H1 (cell line): ENCODE measurements around the gene UBA3. TPM values are rescaled to one million over a fixed set of nuclear protein-coding genes. Genes with fewer than 3 reads are reported as not detected.

Experiments used
- CTCF ChIA-PET: fragments of 300-600 bp; sonication (Branson Sonifier 250); formaldehyde crosslinking; loops from one replicate; lab custom pipeline; 2021; ENCODE audit not compliant: partially characterized antibody; lab: Charles Lee
- POLR2A ChIA-PET: fragments of 300-600 bp; sonication (Branson Sonifier 250); formaldehyde crosslinking; loops from one replicate; lab custom pipeline; 2021; ENCODE audit warnings: inconsistent platforms; ENCODE audit not compliant: partially characterized antibody; lab: Charles Lee
- DNase-seq, 2 experiments: peaks; one replicate each; pipeline versions ENCODE4 v3.0.0 to v3.0.0-alpha.2; 2010 to 2022; ENCODE audit warnings: low spot score in 2 of 2, low read depth in 1 of 2, mixed read lengths in 1 of 2
- FAIRE-seq: peaks from 2 replicates; lab custom pipeline; 2011; peaks lifted over from hg19 to GRCh38; lab: Jason Lieb, UNC
- H2AFZ ChIP-seq: 2 replicates; pipeline ENCODE4 v1.8.1; 2012; ENCODE audit warnings: low read length, inconsistent platforms
- H2AK5ac ChIP-seq: 2 replicates; pipeline ENCODE4 v1.6.1; 2013; ENCODE audit warnings: low read depth, low read length
- H2BK120ac ChIP-seq: replicated peaks from 2 replicates; pipeline ENCODE3; 2013; ENCODE audit warnings: low read depth, low read length, inconsistent platforms
- H2BK12ac ChIP-seq: 2 replicates; pipeline ENCODE4 v1.6.1; 2013; ENCODE audit warnings: low read depth, low read length
- H2BK15ac ChIP-seq: 2 replicates; pipeline ENCODE4 v1.6.1; 2013; ENCODE audit warnings: low read length
- H2BK20ac ChIP-seq: 2 replicates; pipeline ENCODE4 v1.6.1; 2013; ENCODE audit warnings: low read length
- H2BK5ac ChIP-seq: 2 replicates; pipeline ENCODE4 v1.6.1; 2013; ENCODE audit warnings: low read depth, low read length
- H3K14ac ChIP-seq: 2 replicates; pipeline ENCODE4 v1.6.1; 2013; ENCODE audit warnings: inconsistent platforms; ENCODE audit not compliant: insufficient read length
- H3K18ac ChIP-seq: 2 replicates; pipeline ENCODE4 v1.6.1; 2013; ENCODE audit warnings: low read length; ENCODE audit errors: extremely low read depth
- H3K23ac ChIP-seq: 2 replicates; pipeline ENCODE4 v1.6.1; 2013; ENCODE audit warnings: inconsistent platforms; ENCODE audit not compliant: insufficient read length
- H3K23me2 ChIP-seq: 2 replicates; pipeline ENCODE4 v1.6.1; 2013; ENCODE audit warnings: low read depth, low read length
- H3K27ac ChIP-seq: 2 replicates; pipeline ENCODE4 v1.6.1; 2011; ENCODE audit warnings: low read depth, low read length, inconsistent platforms
- H3K27me3 ChIP-seq, 4 experiments: replicated peaks in 1 of 4; 1 replicate in 1 of 4; 2 replicates in 3 of 4; pipeline versions ENCODE4 v1.6.1 to v1.8.1; 2011 to 2013; ENCODE audit warnings: low read length in 3 of 4, mild to moderate bottlenecking in 3 of 4, inconsistent platforms in 2 of 4, mixed read lengths in 2 of 4, moderate library complexity in 1 of 4; ENCODE audit not compliant: control insufficient read depth in 3 of 4, insufficient read depth in 3 of 4; ENCODE audit errors: extremely low read depth in 1 of 4
- H3K36me3 ChIP-seq, 4 experiments: 2 replicates each; pipeline versions ENCODE4 v1.6.1 to v1.8.1; 2011 to 2013; ENCODE audit warnings: mild to moderate bottlenecking in 4 of 4, low read length in 3 of 4, moderate library complexity in 2 of 4, control low read depth in 1 of 4, inconsistent platforms in 1 of 4; ENCODE audit not compliant: insufficient read depth in 4 of 4, control insufficient read depth in 2 of 4
- H3K4ac ChIP-seq: replicated peaks from 2 replicates; pipeline ENCODE3; 2013; ENCODE audit warnings: low read length, low read depth, mixed read lengths, inconsistent platforms; ENCODE audit not compliant: insufficient read length
- H3K4me1 ChIP-seq, 4 experiments: replicated peaks in 1 of 4; 1 replicate in 1 of 4; 2 replicates in 3 of 4; pipeline versions ENCODE4 v1.6.1 to v1.8.1; 2011 to 2013; ENCODE audit warnings: low read length in 3 of 4, inconsistent platforms in 2 of 4, mixed read lengths in 1 of 4; ENCODE audit not compliant: insufficient read depth in 4 of 4, control insufficient read depth in 3 of 4
- H3K4me2 ChIP-seq, 2 experiments: 2 replicates each; pipeline versions ENCODE4 v1.6.1 to v1.8.1; 2011 to 2013; ENCODE audit warnings: low read depth in 2 of 2, low read length in 2 of 2, control low read depth in 1 of 2, inconsistent platforms in 1 of 2, mild to moderate bottlenecking in 1 of 2; ENCODE audit not compliant: insufficient read depth in 1 of 2
- H3K4me3 ChIP-seq, 4 experiments: fragments of 200-600, 300-600 bp in 1 of 4; sonication (generic), shearing (Covaris generic), sonication (Bioruptor Twin) in 1 of 4; 2 replicates each; pipeline versions ENCODE4 v1.5.1 to v1.8.1; 2011 to 2016; ENCODE audit warnings: low read length in 4 of 4, low read depth in 3 of 4, control low read depth in 2 of 4, inconsistent platforms in 2 of 4, mild to moderate bottlenecking in 2 of 4, mixed read lengths in 1 of 4, moderate library complexity in 1 of 4; ENCODE audit not compliant: insufficient read depth in 2 of 4; ENCODE audit errors: extremely low read depth in 1 of 4
- H3K56ac ChIP-seq: replicated peaks from 2 replicates; pipeline ENCODE3; 2013; ENCODE audit warnings: low read depth, mild to moderate bottlenecking, mixed read lengths, low read length, inconsistent platforms; ENCODE audit not compliant: insufficient read length
- H3K79me1 ChIP-seq: 2 replicates; pipeline ENCODE4 v1.6.1; 2013; ENCODE audit warnings: low read depth, low read length, control low read depth
- H3K79me2 ChIP-seq, 2 experiments: 2 replicates each; pipeline versions ENCODE4 v1.6.1 to v1.8.1; 2012 to 2013; ENCODE audit warnings: low read length in 2 of 2, mild to moderate bottlenecking in 2 of 2, inconsistent platforms in 1 of 2; ENCODE audit not compliant: insufficient read depth in 2 of 2, control insufficient read depth in 1 of 2
- H3K9ac ChIP-seq, 4 experiments: replicated peaks in 1 of 4; 1 replicate in 1 of 4; 2 replicates in 3 of 4; pipeline versions ENCODE4 v1.6.1 to v1.8.1; 2011 to 2013; ENCODE audit warnings: low read depth in 3 of 4, low read length in 3 of 4, control low read depth in 2 of 4, mild to moderate bottlenecking in 2 of 4, moderate library complexity in 2 of 4, inconsistent platforms in 1 of 4; ENCODE audit errors: extremely low read depth in 1 of 4
- H3K9me3 ChIP-seq, 2 experiments: 2 replicates each; pipeline versions ENCODE4 v1.6.1 to v1.8.1; 2012 to 2013; ENCODE audit warnings: mild to moderate bottlenecking in 2 of 2, moderate library complexity in 2 of 2, control low read depth in 1 of 2, inconsistent platforms in 1 of 2, low read depth in 1 of 2, low read length in 1 of 2, mixed read lengths in 1 of 2; ENCODE audit not compliant: insufficient read depth in 2 of 2
- H4K20me1 ChIP-seq, 2 experiments: replicated peaks in 1 of 2; 2 replicates each; pipeline versions ENCODE3 to v1.8.1; 2011 to 2013; ENCODE audit warnings: inconsistent platforms in 2 of 2, low read length in 2 of 2, mild to moderate bottlenecking in 1 of 2; ENCODE audit not compliant: insufficient read depth in 2 of 2, control insufficient read depth in 1 of 2
- H4K5ac ChIP-seq: 2 replicates; pipeline ENCODE4 v1.6.1; 2013; ENCODE audit warnings: low read length, low read depth, mixed read lengths, inconsistent platforms; ENCODE audit not compliant: insufficient read length
- H4K8ac ChIP-seq: 2 replicates; pipeline ENCODE4 v1.8.0; 2013; ENCODE audit warnings: mild to moderate bottlenecking, moderate library complexity, low read length, inconsistent platforms; ENCODE audit not compliant: insufficient read depth; ENCODE audit errors: extremely low read depth
- H4K91ac ChIP-seq: replicated peaks from 2 replicates; pipeline ENCODE3; 2013; ENCODE audit warnings: low read length, mixed read lengths, inconsistent platforms; ENCODE audit not compliant: insufficient read length
- ASH2L ChIP-seq: fragments of 200-600, 300-600 bp; sonication (generic); IDR thresholded peaks from one replicate; pipeline ENCODE4 v1.7.1; 2017; ENCODE audit warnings: low read length
- KDM1A ChIP-seq: fragments of 200-600, 300-600 bp; sonication (generic); IDR thresholded peaks from 2 replicates; pipeline ENCODE4 v1.7.1; 2016; ENCODE audit warnings: mild to moderate bottlenecking, low read length, borderline replicate concordance
- WGBS, 2 experiments: shearing (Covaris generic) in 1 of 2; methylation state at CpG; one replicate each; pipeline versions ENCODE4 v1.1.6 to v1.1.7; 2013 to 2015; ENCODE audit warnings: low lambda C conversion rate in 2 of 2, mixed read lengths in 2 of 2, inconsistent platforms in 1 of 2, low coverage in 1 of 2, missing lambda C conversion rate in 1 of 2; ENCODE audit not compliant: insufficient replicate concordance in 2 of 2, insufficient coverage in 1 of 2, insufficient read length in 1 of 2; ENCODE audit errors: extremely low coverage in 1 of 2, missing lambda C conversion rate in 1 of 2; 5-methylcytosine and 5-hydroxymethylcytosine counted together
- polyA plus RNA-seq, 7 experiments: library from polyadenylated mRNA; depleted of rRNA in 3 of 7; stranded (reverse) in 5 of 7; unstranded in 2 of 7; fragments of >200 nt in 5 of 7; fragments of 200-250 nt in 2 of 7; gene quantifications; 1 replicate in 5 of 7; 2 replicates in 1 of 7; 4 replicates in 1 of 7; pipeline versions ENCODE4 v1.2.1 to v1.2.3, GENCODE V29; 2011 to 2013; ENCODE audit warnings: missing spikeins in 2 of 7, mixed read lengths in 2 of 7
- total RNA-seq: library from RNA; stranded (reverse); fragmentation: NEBNext Ultra II Directional; extraction: Animal tissue kit (Norgen Biotek cat#: 25700); gene quantifications from 2 replicates; pipeline ENCODE4 v1.2.1, GENCODE V29; 2021
- TF ChIP-seq, protein P1 (sequence below): IDR thresholded peaks from 2 replicates; pipeline ENCODE4 v1.6.1; 2011; ENCODE audit warnings: low read length, improper control_type of control experiment

UBA3 gene
- total and polyA plus RNA-seq, 2 of the 8 experiments (the other 6 are each of a cell fraction or from before 2014, with no cell fraction given) = 40.8 to 97.8 TPM

GRCh38 chr3:69032142-69032541, 48.0 kb downstream of the UBA3 start:
- ChIA-PET POLR2A (no interaction called here), CTCF (no interaction called here)
- Histone ChIP-seq H2BK20ac (no peak overlapping the region), H4K20me1 (no peaks in the 10 kb centered on the region), H2BK5ac (no peak overlapping the region), H2BK12ac (no peak overlapping the region), H2BK120ac (no peak overlapping the region), H3K9ac (no peak overlapping the region), H3K79me1 (no peaks in the 10 kb centered on the region), H3K79me2 (no peaks in the 10 kb centered on the region), H3K4me3 (no peak overlapping the region), H4K5ac (no peak overlapping the region), H3K4ac (no peak overlapping the region), H3K9me3 (no peaks in the 10 kb centered on the region), H3K23me2 (no peaks in the 10 kb centered on the region), H3K14ac (no peak overlapping the region), H3K4me2 (no peak overlapping the region), H3K18ac (no peak overlapping the region), H2AK5ac (no peak overlapping the region), H3K27ac (no peak overlapping the region), H3K23ac (no peak overlapping the region), H3K4me1 (no peaks in the 10 kb centered on the region), H3K27me3 (no peaks in the 10 kb centered on the region), H2BK15ac (no peak overlapping the region), H3K36me3 (peaks cover 7 to 44% (median 19%) of the 10 kb centered on the region in 4 experiments; a peak in 7 of 8 replicates), H3K56ac (no peak overlapping the region), H2AFZ (no peak overlapping the region), H4K8ac (no peak overlapping the region), H4K91ac (no peak overlapping the region)
- FAIRE-seq (no peak), DNase-seq (no peak)
- WGBS, 2 experiments = 84% methylated on average over 2 of the region's 2 CpGs; no CpG with 5 or more reads in 1 of the 2 experiments
- TF ChIP-seq ASH2L (no peak), KDM1A (no peak)
- TF ChIP-seq, protein P1, sequence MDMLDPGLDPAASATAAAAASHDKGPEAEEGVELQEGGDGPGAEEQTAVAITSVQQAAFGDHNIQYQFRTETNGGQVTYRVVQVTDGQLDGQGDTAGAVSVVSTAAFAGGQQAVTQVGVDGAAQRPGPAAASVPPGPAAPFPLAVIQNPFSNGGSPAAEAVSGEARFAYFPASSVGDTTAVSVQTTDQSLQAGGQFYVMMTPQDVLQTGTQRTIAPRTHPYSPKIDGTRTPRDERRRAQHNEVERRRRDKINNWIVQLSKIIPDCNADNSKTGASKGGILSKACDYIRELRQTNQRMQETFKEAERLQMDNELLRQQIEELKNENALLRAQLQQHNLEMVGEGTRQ = no peak
